ENCODE data around the gene RGS3.

GRCh38 chr9:113462781-113463286 is 693 bp upstream of the RGS3 start:
- TF ChIP-seq CTCF (IDR thresholded peaks at IDR 0.05 in 4 of 5, conservative IDR thresholded peaks at IDR 0.05 in 1 of 5) (no peak), POLR2A (IDR thresholded peaks at IDR 0.05) (no peak)

Data from gastrocnemius medialis (tissue), 4 donors.